HG02852 (cell line): ENCODE measurements around the gene SRRM5.
"Not testable (repeated sequence)": the region's sequence is repeated elsewhere in the genome, so short reads cannot be mapped to it uniquely, and the experiment has no call there.

Source experiments
- ATAC-seq: cut with Tn5 transposase; IDR thresholded peaks from one replicate; pipeline ENCODE4 v1.9.1; 2021; ENCODE audit warnings: mild to moderate bottlenecking, moderate library complexity; ENCODE audit not compliant: unreplicated experiment

Gene SRRM5

DNA sequence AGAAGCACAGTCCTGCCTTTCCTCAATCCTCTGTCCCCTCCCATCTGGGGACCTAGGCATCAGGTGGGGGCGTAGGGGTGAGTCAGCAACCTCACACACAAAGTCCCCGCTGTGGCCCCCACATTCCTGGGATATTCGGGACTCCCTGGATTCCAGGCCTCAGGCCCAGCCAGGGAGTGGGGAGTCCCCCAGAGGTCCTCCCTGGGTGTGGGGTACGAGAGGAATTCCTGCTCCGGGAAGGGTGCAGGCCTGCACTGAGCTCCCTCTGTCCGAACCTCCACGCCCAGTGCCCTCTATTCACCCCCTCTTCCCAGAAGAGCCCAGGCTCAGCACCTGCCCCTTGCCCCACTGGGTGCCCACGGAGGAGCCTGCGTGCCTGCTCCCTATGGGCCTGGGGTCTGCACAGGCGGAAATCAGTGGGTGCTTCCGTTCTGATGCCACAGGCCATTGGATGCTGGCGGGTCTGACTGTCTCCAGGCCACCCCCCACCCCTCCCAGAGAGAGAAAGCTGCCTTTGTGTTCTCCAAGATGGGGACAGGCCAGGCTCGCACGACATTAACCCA is 24.3 kb downstream of the SRRM5 start:
- ATAC-seq, result no peak

DNA sequence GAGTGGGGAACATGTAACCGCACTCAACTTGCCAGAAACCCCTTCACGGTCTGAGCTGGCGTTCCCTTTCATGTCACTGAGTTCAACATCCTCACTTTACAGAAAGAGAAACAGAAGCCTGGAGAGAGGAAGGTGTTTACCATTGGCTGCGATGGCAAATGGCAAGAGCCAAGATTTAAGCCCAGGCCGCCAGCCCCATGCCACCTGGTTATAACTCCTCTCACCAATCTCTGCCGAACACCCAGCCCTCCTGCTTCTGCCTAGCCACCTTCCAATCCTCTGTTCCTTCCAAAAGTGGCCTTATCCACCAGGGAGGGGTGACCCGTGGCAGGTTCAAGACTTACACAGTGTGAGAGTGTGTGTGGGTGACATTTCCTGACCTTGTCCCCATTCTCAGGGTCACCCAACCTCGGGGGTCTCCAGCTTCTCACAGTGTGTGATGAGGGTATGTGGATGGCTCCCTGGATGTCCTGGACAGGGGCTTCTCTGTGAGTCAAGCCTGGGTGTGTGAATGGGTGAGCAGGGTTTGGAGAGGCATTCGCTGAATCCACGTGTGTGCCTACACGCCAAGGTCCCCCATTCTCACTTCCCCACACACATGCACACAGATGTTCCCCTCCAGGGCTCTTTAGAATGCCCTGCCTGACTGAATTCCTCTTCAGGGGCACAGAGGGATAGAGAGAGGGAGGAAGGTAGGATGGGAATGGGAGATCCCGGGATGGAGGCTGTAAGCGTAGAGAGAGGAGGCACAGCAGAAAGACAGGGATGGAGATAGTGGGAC is 26.5 kb downstream of the SRRM5 start:
- ATAC-seq, result no peak

DNA sequence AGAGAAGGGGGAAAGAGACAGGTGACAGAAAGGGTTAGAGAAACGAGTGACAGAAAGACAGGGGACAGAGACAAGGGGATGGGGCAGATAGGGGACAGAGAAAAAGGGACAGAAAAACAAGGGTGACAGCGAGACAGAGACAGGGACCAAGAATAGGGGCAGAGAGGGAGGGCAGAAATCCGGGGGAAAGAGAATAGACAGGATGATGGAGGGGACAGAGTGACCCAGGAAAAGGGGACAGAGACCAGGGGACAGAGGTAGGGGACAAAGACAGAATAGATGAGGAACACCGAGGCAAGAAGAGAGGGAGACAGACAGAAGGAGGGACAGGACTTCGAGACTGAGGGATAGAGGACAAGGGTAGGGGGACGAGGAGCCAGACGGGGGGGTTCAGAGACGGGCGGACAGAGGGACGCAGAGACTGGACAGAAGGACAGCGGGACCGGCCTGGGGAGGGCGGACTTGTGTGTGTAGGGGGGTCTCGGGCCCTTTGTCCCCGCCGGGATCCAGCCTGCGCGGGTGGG is 27.2 kb downstream of the SRRM5 start:
- no peak for ATAC-seq

DNA sequence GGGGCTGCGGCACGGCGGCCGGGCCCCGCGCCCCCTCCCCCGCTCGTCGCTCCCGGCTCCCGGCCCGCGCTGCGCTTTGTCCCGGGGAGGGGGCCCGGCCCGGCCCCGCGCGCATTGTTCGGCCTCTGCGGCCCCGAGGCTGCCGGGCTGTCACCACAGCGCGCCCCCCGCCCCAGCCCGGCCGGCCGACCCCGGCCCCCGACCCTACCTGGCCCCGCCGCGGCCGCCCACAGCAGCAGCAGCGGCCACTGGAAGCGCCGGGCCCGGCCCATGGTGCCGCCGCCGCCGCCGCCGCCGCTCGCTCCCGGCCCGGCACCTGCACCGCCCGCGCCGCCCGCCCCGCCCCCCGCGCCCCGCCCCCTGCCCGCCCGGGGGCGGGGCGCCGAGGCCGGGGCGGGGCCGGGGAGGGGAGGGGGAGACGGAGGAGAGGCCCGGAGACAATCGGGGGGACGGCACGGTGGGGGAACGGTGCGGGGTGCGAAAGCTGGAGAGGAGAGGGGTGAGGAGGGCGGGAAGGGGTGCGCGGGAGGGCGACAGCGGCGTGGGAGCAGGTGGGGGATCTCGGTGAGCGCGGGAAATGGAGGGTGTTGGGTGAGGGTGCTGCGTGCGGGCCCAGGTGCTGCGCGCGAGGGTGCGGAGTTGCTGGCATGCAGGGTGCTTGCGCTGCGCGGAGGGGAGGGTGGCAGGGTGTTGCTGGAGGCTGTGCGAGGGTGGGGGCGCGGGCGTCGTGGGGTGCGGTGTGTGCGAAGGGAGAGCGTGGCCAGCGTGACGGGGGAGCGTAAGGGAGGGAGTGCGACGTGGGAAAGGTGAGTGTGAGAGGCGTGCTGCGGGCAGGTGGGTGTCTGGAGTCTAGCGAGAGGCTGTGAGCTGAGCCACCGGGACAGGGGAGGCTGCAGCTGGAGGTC is 27.9 kb downstream of the SRRM5 start, which contains the start of gene CADM4:
CADM4 (minus strand) TSS at position 332 of the 905 bp plus-strand sequence; CDS start at position 272, 60 bp downstream.
- ATAC-seq, result no peak

DNA sequence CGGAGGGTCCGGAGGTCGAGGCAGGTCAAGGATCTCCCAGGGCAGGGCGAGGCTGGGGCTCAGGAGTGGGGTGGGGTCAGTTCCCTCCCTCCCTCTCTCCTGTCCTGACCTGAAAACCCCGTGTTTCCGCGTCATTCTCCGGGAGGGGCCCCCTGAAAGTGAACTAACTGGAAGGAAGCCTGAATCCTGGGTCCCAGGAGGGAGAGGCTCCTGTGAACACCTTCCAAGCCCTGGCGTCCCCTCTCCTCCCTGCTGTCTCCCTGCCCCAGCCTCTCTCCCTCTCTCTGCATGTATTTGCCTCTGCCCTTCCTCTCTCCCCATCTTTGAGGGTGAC is 28.5 kb downstream of the SRRM5 start:
- ATAC-seq, result no peak

DNA sequence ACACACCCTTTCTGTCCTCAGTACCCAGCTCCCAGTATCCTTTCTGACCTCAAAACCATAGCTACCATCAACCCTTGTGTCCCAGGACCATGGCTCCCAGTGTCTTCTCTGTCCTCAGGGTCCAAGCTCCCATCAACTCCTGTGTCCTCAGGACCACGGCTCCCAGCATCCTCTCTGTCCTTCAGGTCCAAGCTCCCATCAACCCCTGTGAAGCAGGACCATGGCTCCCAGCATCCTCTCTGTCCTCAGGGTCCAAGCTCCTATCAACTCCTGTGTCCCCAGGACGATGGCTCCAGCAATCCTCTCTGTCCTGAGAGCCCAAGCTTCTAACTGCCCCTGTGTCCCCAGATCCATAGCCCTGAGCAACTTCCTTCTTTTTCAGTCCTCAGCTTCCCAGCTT is 29.4 kb downstream of the SRRM5 start:
- no peak for ATAC-seq

DNA sequence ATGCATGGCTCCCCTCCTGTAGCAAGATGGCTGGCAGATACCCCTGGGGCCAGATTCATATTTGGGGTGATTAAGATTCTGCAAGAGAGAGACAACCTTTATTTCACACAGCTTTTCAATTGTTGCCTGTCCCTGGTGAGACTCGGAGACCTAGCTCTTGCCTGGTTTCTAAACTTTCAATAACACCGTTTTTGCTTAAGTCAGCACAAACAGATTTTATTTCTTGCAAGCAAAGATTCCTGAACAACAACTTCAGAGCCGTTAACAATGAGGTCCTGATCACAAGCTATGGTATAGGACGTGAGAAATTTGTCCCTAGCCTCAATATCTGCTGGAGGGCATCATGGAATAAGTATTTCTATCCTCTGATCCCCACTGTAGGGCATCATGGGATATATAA is 30.6 kb downstream of the SRRM5 start:
- no peak for ATAC-seq

DNA sequence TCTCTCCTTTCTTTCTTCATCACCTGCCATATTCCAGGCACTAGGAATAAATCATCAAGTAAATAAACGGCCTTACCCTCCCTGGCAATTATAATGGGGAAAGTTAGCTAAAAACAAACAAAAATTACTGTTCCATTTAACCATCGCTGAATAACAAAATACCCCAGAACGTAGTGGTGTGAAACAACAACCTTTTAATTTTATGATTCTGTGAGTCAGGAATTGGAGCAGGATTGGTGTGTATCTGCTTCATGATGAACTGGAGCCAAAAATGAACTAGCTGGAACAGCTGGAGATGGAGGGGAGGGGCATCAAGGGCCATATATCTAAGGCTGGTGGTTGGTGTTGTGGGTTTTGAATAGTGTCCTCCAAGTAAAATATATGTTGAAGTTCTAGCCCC is 31.4 kb downstream of the SRRM5 start:
- no peak for ATAC-seq

DNA sequence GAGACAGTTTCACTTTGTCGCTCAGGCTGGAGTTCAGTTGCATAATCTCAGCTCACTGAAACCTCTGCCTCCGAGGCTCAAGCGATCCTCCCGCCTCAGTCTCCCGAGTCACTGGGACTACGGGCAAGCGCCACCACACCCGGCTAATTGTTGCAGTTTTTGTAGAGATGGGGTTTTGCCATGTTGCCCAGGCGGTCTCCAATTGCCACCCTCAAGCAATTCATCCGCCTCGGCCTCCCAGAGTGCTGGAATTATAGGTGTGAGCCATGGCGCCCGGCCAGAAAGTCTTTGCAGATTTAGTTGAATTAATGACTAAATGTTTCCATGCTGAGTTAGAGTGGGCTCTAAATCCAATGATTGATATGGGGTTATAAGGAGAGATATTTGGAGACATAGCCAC is 32.3 kb downstream of the SRRM5 start:
- ATAC-seq, result no peak

DNA sequence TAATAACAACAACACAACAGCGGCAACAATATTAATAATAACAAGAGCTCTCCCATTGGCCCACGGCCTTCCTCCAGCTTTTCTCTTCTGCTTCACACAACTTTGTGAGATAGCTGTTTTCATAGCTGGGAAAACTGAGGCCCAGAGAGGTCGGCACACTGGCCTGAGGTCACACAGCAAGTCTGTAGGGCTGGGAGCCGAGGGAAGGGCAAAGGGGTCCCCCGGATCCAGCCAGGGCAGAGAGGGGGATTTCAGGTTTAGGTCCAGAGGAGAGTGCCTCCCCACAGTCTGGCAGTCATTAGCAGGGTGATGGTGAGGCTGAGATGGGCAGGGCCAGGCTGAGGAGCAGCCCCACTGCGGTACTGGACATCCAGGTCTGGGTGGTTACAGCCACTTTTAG is 36.7 kb downstream of the SRRM5 start:
- ATAC-seq, result no peak

DNA sequence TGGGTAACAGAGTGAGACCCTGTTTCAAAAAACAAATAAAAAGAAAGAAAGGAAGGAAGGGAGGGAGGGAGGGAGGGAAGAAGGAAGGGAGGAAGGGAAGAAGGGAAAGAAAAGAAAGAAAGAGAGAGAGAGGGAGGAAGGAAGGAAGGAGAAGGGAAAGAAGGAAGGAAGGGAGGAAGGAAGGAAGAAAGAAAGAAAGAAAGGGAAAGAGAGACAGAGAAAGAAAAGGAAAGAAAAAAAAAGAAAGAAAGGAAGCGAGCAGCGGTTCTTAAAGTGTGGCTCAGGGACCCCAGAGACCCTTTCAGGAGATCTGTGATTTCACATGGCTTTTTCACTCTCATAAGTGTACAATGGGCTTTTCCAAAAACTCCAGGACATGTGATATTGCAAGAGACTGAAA is 37.6 kb downstream of the SRRM5 start:
- ATAC-seq, result no peak

DNA sequence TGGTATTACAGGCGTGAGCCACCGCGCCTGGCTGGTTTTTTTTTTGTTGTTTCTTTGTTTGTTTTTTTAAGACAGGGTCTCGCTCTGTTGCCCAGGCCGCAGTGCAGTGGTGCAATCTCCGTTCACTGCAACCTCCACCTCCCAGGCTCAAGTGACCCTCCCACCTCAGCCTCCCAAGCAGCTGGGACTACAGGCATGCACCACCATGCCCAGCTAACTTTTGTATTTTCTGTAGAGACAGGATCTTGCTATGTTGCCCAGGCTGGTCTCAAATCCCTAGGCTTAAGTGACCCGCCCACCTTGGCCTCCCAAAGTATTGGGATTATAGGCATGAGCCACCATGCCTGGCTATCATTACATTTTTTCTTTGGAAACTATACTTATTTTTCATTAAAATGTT is 38.4 kb downstream of the SRRM5 start:
- ATAC-seq, result not testable (repeated sequence)

DNA sequence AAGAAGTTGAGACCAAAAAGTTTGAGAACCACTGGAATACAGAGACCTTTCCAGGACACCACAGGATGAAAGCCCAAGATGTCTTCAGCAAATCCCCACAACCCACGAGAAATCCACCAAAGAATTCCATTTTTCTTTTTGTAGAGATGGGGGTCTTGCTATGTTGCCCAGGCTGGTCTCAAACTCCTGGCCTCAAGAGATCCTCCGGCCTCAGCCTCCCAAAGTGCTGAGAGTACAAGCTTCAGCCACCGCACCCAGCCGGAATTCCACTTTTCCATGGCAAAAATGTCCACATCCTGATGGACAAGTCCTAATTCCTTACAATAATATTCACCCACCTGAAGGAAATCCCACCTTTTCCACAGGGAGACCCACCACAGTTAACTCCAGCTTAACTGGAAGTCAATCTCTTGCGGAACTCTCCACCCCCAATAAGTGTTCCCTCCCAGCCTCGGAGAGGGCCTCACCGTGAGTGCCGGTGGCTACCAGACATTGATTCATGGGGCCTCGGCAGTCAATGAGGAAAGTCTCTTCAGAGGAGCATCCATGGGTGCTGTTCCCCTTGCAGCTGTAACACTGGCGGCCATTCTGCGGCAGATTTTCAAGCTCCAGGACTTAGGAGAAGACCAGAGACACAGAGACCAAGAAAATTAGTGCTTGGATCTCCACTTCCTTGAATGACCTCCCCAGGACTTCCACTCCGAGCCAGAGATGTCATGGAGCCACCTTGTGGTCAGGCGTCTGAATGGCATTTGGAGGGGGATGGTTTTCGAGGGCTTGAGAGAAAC is 40.1 kb downstream of the SRRM5 start:
- no peak for ATAC-seq

DNA sequence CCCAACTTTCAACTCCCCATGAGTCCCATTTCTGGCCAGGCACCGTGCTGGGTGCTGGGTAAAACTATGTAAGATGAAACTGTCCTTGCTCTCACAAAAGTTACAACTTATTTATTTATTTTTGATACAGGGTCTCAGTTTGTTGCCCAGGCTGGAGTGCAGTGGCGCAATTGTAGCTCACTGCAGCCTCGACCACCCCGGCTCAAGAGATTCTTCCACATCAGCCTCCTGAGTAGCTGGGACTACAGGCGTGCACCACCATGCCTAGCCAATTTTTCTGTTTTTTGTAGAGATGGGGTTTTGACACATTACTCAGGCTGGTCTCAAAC is 40.6 kb downstream of the SRRM5 start:
- no peak for ATAC-seq

DNA sequence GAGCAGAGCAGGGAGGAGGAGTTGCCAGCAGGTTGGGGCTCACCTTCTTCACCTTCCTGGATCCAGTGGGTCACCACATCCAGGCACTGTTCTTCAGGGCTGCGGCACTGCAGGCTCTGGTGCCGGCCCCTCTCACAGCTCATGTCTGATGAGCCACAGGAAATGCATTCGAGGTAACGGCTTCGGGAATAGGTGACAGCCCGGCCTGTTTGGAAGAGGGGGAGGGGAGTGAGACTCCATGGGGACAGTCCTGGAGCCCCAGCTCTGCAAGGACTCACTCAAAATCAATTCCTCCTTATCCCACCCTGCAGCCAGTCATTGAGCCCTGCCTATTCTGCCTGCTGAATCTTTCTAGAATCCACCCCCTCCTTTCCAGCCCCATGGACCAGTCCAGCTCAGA is 44.5 kb downstream of the SRRM5 start:
- ATAC-seq, result no peak

DNA sequence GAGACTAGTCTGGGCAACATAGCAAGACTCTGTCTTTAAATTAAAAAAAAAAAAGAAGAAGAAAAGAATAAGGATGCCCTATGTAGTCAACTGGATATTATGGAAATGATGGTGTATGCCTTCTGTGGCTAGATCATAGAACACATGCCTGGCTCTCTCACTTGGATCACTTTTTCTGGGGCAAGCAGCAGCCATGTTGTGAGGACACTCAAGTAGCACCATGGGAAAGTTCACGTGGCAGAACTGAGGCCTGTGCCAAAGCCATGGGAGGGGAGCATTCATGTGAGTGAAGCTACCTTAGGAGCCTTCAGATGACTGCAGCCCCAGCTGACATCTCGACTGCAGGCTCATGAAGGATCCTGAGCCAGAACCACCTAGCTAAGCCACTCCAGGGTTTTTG is 46.1 kb downstream of the SRRM5 start:
- no peak for ATAC-seq

DNA sequence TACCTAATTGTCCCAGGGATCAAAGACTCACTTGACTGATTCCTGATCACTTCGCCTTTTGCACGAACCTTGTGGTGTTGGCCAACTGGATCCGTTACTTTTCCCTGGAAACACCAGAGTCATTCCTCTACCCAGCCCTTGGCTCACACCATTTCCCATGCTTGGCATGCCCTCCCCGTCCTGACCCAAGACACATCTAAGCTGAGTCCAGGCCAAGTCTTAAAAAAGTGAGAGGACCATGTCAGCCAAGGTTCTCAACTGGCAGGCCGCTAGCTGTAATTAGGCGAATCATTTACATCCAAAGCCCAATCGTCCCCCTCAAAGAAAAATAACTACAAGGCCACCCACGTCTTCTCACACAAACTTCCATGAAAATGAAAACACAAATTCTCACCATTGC is 46.6 kb downstream of the SRRM5 start:
- no peak for ATAC-seq

DNA sequence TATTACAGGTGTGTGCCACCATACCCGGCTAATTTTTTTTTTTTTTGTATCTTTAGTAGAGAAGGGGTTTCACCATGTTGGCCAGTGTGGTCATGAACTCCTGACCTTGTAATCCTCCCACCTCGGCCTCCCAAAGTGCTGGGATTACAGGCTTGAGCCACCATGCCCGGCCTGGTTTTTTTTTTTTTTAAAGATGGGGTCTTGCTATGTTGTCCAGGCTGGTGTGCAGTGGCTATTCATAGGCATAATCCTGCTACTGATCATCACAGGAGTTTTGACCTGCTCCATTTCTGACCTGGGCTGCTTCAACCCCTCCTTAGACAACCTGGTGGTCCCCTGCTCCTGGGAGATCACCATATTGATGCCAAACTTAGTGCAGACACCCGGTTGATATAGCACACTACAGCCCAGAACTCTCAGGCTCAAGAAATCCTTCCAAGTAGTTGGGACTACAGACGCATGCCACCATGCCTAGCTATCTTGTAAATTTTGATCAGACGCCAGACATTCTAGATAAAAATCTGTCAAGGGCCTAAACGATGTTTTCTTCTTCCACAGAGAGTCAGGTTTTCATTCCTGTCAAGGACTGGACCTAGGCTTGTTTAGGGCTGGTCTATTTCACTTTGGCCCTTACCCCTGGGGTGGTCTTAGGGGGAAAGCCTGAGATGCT is 48.5 kb downstream of the SRRM5 start:
- ATAC-seq, result no peak

DNA sequence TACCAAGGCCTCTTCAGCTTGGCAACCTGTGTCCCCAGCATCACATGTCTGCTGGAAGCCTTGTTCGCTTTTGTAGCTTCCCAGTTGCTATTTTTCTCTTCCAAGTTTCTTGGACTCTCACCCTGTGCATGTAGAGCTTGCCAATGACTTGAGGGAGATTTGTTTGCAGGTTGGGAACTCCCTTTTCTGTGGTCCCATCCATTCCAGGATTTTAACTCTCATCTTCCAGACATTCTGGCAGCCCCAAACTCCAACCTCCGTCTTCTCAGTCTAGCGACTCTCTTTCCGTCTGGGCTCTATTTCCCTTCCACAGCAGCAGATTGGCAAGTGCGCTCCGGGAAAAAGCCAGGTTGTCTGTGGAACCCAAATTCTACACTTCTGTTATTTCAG is 49.1 kb downstream of the SRRM5 start:
- no peak for ATAC-seq

DNA sequence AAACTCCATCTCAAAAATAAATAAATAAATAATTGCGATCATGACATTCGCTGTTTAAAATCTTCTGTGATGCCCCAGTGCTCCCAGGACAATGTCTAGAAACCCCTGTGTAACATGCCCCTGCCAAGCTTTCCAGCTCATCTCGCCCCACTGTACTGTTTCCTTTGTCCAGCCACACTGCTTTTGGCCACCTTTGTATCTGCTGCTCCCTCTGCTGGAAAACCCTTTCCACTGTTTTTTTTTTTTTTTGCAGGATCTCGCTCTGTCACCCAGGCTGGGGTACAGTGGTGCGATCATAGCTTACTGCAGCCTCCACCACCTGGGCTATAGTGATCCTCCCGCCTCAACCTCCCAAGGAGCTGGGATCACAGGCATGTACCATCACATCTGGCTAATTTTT is 50.6 kb downstream of the SRRM5 start:
- ATAC-seq, result no peak

DNA sequence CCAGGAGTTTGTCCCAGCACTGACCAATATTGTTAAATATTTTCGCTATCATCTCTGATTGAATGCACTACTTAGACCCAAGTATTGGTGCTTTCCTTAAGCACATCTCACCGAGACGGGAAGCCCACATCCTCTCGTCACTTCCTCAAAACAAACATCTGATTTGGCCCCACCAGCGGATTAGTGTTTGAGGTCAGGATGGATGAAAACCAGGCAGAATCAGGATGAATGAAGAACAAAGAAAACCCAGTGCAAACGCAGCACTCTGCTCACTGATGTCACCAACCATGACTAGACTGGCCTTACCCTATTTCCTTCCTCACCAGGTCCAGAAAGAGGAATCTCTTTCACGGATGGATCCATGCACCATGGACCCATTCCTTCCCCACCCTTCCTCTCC is 52.1 kb downstream of the SRRM5 start:
- ATAC-seq, result no peak
